Measurements from ENCODE around the gene FAM217A. TPM values are rescaled to one million over a fixed set of nuclear protein-coding genes. Genes with fewer than 3 reads are reported as not detected.

FAM217A gene
- total and polyA plus RNA-seq, 10 of the 15 experiments (the other 5 are each of a cell fraction or from before 2014, with no cell fraction given): 0.09 to 0.11 TPM; not detected in 8

GRCh38 chr6:4055420-4056041, 23.4 kb downstream of the FAM217A start (continued):
- TF ChIP-seq MLLT1 (IDR thresholded peaks at IDR 0.05): no peak

DNA sequence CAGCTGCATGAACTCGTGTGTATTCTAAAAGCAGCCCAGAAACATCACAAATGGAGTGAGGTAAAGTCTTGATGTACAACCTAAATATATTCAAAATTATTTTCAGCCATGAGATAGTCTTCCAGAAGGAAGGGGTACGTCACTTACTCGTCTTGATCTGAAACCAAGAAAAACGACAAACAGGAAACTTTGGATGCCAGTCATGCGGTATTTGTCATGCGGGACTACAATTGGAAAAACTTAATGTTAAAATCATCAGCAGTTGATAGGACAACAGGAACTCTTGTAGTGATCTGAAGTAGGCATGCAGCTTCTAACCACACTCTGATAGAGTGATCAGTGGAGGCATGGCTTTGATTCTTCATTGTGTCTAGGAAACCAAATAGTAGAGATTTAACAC, 29.7 kb downstream of the FAM217A start:
- CTCF ChIA-PET: no interaction called here
- no TSS peak for BruUV-seq (replicated peaks)
- SMC1A ChIA-PET (ENCODE audit: uncharacterized antibody, unreplicated experiment): interaction anchor here (1.5 kb wide), 1 partner anchor 8 kb away, joined by 5 read pairs; no protein-coding TSS in a partner anchor
- DNase-seq (ENCODE audit: low read depth, low spot score): no peak
- H4K20me1 ChIP-seq (ENCODE audit: control insufficient read depth, insufficient read depth): no peaks in the 10 kb centered on the region
- H3K36me3 ChIP-seq (ENCODE audit: control insufficient read depth in 2 of 2, insufficient read depth in 2 of 2, low read length in 1 of 2): peaks cover 2 to 47% of the 10 kb centered on the region in 2 experiments
- H3K4me1 ChIP-seq (ENCODE audit: control insufficient read depth, insufficient read depth, low read length): no peaks in the 10 kb centered on the region
- no peak for FAIRE-seq
- no peak overlapping the region for H3K9ac ChIP-seq (ENCODE audit: control insufficient read depth, insufficient read depth, low read length)
- no peaks in the 10 kb centered on the region for H3K9me3 ChIP-seq (replicated peaks; ENCODE audit: control insufficient read depth, insufficient read depth, low read length)
- RAD21 ChIA-PET (ENCODE audit: unreplicated experiment): no interaction called here
- H3K79me2 ChIP-seq (ENCODE audit: control insufficient read depth, insufficient read depth, low read length): no peaks in the 10 kb centered on the region; the same call in 1 of the 2 replicates
- POLR2A ChIA-PET: interaction anchor here (0.6 to 1.0 kb wide), 4 partner anchors 27 to 41 kb away, joined by 3 to 7 read pairs (median 5); no protein-coding TSS in a partner anchor
- no peak overlapping the region for H3K27ac ChIP-seq (ENCODE audit: control insufficient read depth, insufficient read depth)
- in situ Hi-C loops (cut with MboI) (no loop called here), intact Hi-C loops (cut with micrococcal nuclease; ENCODE audit: unreplicated experiment) (no loop called here)
- H3K4me3 ChIP-seq: no peak overlapping the region
- WGBS (ENCODE audit: insufficient coverage, insufficient replicate concordance, low lambda C conversion rate, missing lambda C conversion rate): 98% methylated on average over 6 of the region's 6 CpGs
- no peak overlapping the region for H3K4me2 ChIP-seq (ENCODE audit: control insufficient read depth, insufficient read depth)
- H3K27me3 ChIP-seq (replicated peaks in 1 of 2; ENCODE audit: control insufficient read depth in 2 of 2, insufficient read depth in 2 of 2, low read length in 1 of 2): no peaks in the 10 kb centered on the region
- no peak overlapping the region for H2AFZ ChIP-seq (ENCODE audit: control insufficient read depth, low read depth, low read length)
- no peak for ATAC-seq
- TF ChIP-seq NR2C1 (IDR thresholded peaks at IDR 0.05) (no peak), TAF1 (IDR thresholded peaks at IDR 0.05; ENCODE audit: borderline replicate concordance, low read depth, low read length) (no peak), SRF (IDR thresholded peaks at IDR 0.05; ENCODE audit: low read depth in 2 of 2, low read length in 2 of 2) (no peak), MEF2B (IDR thresholded peaks at IDR 0.05; ENCODE audit: partially characterized antibody, poor library complexity, severe bottlenecking) (no peak), PBX3 (IDR thresholded peaks at IDR 0.05; ENCODE audit: insufficient replicate concordance, low read depth, low read length) (no peak), SUZ12 (IDR thresholded peaks at IDR 0.05; ENCODE audit: unreplicated experiment) (no peak), TCF12 (IDR thresholded peaks at IDR 0.05; ENCODE audit: low read depth, low read length) (no peak), BMI1 (IDR thresholded peaks at IDR 0.05; ENCODE audit: borderline replicate concordance) (no peak), CEBPB (IDR thresholded peaks at IDR 0.05; ENCODE audit: borderline replicate concordance in 1 of 2, low read depth in 2 of 2, low read length in 2 of 2) (no peak), BHLHE40 (IDR thresholded peaks at IDR 0.05; ENCODE audit: borderline replicate concordance in 1 of 2, low read depth in 2 of 2, low read length in 1 of 2) (no peak), CHD1 (IDR thresholded peaks at IDR 0.05; ENCODE audit: low read depth, low read length) (no peak), DPF2 (IDR thresholded peaks at IDR 0.05) (no peak)
- TF ChIP-seq, protein P1, sequence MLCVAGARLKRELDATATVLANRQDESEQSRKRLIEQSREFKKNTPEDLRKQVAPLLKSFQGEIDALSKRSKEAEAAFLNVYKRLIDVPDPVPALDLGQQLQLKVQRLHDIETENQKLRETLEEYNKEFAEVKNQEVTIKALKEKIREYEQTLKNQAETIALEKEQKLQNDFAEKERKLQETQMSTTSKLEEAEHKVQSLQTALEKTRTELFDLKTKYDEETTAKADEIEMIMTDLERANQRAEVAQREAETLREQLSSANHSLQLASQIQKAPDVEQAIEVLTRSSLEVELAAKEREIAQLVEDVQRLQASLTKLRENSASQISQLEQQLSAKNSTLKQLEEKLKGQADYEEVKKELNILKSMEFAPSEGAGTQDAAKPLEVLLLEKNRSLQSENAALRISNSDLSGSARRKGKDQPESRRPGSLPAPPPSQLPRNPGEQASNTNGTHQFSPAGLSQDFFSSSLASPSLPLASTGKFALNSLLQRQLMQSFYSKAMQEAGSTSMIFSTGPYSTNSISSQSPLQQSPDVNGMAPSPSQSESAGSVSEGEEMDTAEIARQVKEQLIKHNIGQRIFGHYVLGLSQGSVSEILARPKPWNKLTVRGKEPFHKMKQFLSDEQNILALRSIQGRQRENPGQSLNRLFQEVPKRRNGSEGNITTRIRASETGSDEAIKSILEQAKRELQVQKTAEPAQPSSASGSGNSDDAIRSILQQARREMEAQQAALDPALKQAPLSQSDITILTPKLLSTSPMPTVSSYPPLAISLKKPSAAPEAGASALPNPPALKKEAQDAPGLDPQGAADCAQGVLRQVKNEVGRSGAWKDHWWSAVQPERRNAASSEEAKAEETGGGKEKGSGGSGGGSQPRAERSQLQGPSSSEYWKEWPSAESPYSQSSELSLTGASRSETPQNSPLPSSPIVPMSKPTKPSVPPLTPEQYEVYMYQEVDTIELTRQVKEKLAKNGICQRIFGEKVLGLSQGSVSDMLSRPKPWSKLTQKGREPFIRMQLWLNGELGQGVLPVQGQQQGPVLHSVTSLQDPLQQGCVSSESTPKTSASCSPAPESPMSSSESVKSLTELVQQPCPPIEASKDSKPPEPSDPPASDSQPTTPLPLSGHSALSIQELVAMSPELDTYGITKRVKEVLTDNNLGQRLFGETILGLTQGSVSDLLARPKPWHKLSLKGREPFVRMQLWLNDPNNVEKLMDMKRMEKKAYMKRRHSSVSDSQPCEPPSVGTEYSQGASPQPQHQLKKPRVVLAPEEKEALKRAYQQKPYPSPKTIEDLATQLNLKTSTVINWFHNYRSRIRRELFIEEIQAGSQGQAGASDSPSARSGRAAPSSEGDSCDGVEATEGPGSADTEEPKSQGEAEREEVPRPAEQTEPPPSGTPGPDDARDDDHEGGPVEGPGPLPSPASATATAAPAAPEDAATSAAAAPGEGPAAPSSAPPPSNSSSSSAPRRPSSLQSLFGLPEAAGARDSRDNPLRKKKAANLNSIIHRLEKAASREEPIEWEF (IDR thresholded peaks at IDR 0.05; ENCODE audit: insufficient replicate concordance, low read depth, low read length): no peak

Data from GM12878 (cell line).